SW480 (cell line): ENCODE measurements around the gene NOSTRIN.

ENCODE experiments used
- DNase-seq: peaks from one replicate; pipeline ENCODE4 v3.0.0-alpha.2; 2016; ENCODE audit warnings: low spot score

The NOSTRIN gene

GRCh38 chr2:168884975-168885374 is 82.5 kb downstream of the NOSTRIN start:
- DNase-seq, result no peak

- DNase-seq, result peak; percentile 7
These were observed 87.2 kb downstream of the NOSTRIN start for GRCh38 chr2:168889635-168890005.

GRCh38 chr2:168890006-168890782 is 87.8 kb downstream of the NOSTRIN start, which contains the start of gene SPC25:
SPC25 (minus strand) TSS chr2:168890430; CDS start chr2:168889519, 911 bp downstream.
- DNase-seq, result peak; percentile 91

GRCh38 chr2:168892327-168892726 is 89.9 kb downstream of the NOSTRIN start:
- DNase-seq, result no peak

- DNase-seq, result no peak
These were observed 91.7 kb downstream of the NOSTRIN start for GRCh38 chr2:168894101-168894500.

GRCh38 chr2:168894720-168895119 is 92.3 kb downstream of the NOSTRIN start:
- no peak for DNase-seq

- DNase-seq, result no peak
These were observed 93.3 kb downstream of the NOSTRIN start for GRCh38 chr2:168895771-168896170.

- no peak for DNase-seq
These were observed 94.3 kb downstream of the NOSTRIN start for GRCh38 chr2:168896783-168897182.

GRCh38 chr2:168897449-168897848 is 95.0 kb downstream of the NOSTRIN start:
- DNase-seq, result no peak

GRCh38 chr2:168901003-168901402 is 98.6 kb downstream of the NOSTRIN start, which contains the start of gene G6PC2:
G6PC2 (plus strand) TSS chr2:168901291; CDS start chr2:168901332, 41 bp downstream.
- DNase-seq, result no peak

GRCh38 chr2:168903888-168904287 is 101.5 kb downstream of the NOSTRIN start:
- no peak for DNase-seq

GRCh38 chr2:168904358-168904757 is 101.9 kb downstream of the NOSTRIN start:
- no peak for DNase-seq

GRCh38 chr2:168907940-168908662 is 105.7 kb downstream of the NOSTRIN start:
- DNase-seq, result no peak

- no peak for DNase-seq
These were observed 107.9 kb downstream of the NOSTRIN start for GRCh38 chr2:168910330-168910729.

- DNase-seq, result no peak
These were observed 110.0 kb downstream of the NOSTRIN start for GRCh38 chr2:168912466-168912865.

GRCh38 chr2:168912901-168913369 is 110.5 kb downstream of the NOSTRIN start:
- no peak for DNase-seq

- no peak for DNase-seq
These were observed 111.1 kb downstream of the NOSTRIN start for GRCh38 chr2:168913495-168913894.
